Effector memory CD4-positive, alpha-beta T cell (primary cell): ENCODE results near the gene EIF4H.
"Not testable (repeated sequence)": the region's sequence is repeated elsewhere in the genome, so short reads cannot be mapped to it uniquely, and the experiment has no call there.

Source experiments
- DNase-seq, 3 donors: peaks; one replicate each; pipeline ENCODE4 v3.0.0-alpha.2; 2020
- H3K27ac ChIP-seq: 2 replicates; pipeline ENCODE4 v1.7.0; 2013; ENCODE audit warnings: mild to moderate bottlenecking, low read length, moderate library complexity; ENCODE audit not compliant: insufficient read depth, poor library complexity, severe bottlenecking
- H3K27me3 ChIP-seq: replicated peaks from 2 replicates; pipeline ENCODE4 v1.7.0; 2013; ENCODE audit warnings: mild to moderate bottlenecking, low read length; ENCODE audit not compliant: insufficient read depth, control insufficient read depth, poor library complexity, severe bottlenecking
- H3K36me3 ChIP-seq: 2 replicates; pipeline ENCODE4 v1.7.0; 2013; ENCODE audit warnings: mild to moderate bottlenecking, low read length, moderate library complexity; ENCODE audit not compliant: control insufficient read depth, insufficient read depth
- H3K4me1 ChIP-seq: 2 replicates; pipeline ENCODE4 v1.7.0; 2013; ENCODE audit warnings: low read length, mild to moderate bottlenecking; ENCODE audit not compliant: control insufficient read depth, insufficient read depth, poor library complexity, severe bottlenecking
- H3K4me3 ChIP-seq: 2 replicates; pipeline ENCODE4 v1.7.0; 2013; ENCODE audit warnings: low read length, low read depth, mild to moderate bottlenecking; ENCODE audit not compliant: insufficient read depth, poor library complexity, severe bottlenecking
- H3K9me3 ChIP-seq: 2 replicates; pipeline ENCODE4 v1.7.0; 2013; ENCODE audit warnings: mild to moderate bottlenecking, low read length, moderate library complexity; ENCODE audit not compliant: control insufficient read depth

EIF4H gene

GRCh38 chr7:74195968-74196654 is 22.0 kb downstream of the EIF4H start:
- H3K9me3 ChIP-seq, result not testable (repeated sequence)
- H3K36me3 ChIP-seq, result peaks cover 42% of the 10 kb centered on the region

GRCh38 chr7:74197449-74198124 is 23.4 kb downstream of the EIF4H start:
- Histone ChIP-seq H3K36me3 (peaks cover 29% of the 10 kb centered on the region), H3K27me3 (no peaks in the 10 kb centered on the region), H3K27ac (no peak overlapping the region), H3K4me3 (no peak overlapping the region), H3K9me3 (no peaks in the 10 kb centered on the region), H3K4me1 (no peaks in the 10 kb centered on the region)
- DNase-seq, result no peak

More at GRCh38 chr7:74195968-74196654, 22.0 kb downstream of the EIF4H start:
- H3K27ac ChIP-seq, H3K4me1 ChIP-seq, H3K27me3 ChIP-seq, DNase-seq, H3K4me3 ChIP-seq: not testable (repeated sequence)

- no peaks in the 10 kb centered on the region for H3K9me3 ChIP-seq
- DNase-seq, result no peak
- H3K27me3 ChIP-seq, result no peaks in the 10 kb centered on the region
- no peak overlapping the region for H3K4me3 ChIP-seq
- no peak overlapping the region for H3K27ac ChIP-seq
- no peaks in the 10 kb centered on the region for H3K4me1 ChIP-seq
- H3K36me3 ChIP-seq, result peaks cover 10% of the 10 kb centered on the region
Observed at GRCh38 chr7:74199551-74200355, 25.6 kb downstream of the EIF4H start.

- Histone ChIP-seq H3K4me1 (no peaks in the 10 kb centered on the region), H3K27ac (no peak overlapping the region)
- no peak for DNase-seq
Observed at GRCh38 chr7:74202841-74203556, 28.8 kb downstream of the EIF4H start.

GRCh38 chr7:74203956-74204618 is 29.9 kb downstream of the EIF4H start:
- no peak overlapping the region for H3K4me3 ChIP-seq
- no peak overlapping the region for H3K27ac ChIP-seq
- H3K36me3 ChIP-seq, result no peaks in the 10 kb centered on the region
- H3K9me3 ChIP-seq, result no peaks in the 10 kb centered on the region
- DNase-seq, result no peak
- no peaks in the 10 kb centered on the region for H3K27me3 ChIP-seq
- no peaks in the 10 kb centered on the region for H3K4me1 ChIP-seq

More at GRCh38 chr7:74202841-74203556, 28.8 kb downstream of the EIF4H start:
- Histone ChIP-seq H3K27me3 (no peaks in the 10 kb centered on the region), H3K9me3 (no peaks in the 10 kb centered on the region), H3K4me3 (no peak overlapping the region), H3K36me3 (no peaks in the 10 kb centered on the region)

- DNase-seq, H3K4me1 ChIP-seq, H3K9me3 ChIP-seq, H3K36me3 ChIP-seq, H3K27ac ChIP-seq, H3K4me3 ChIP-seq, H3K27me3 ChIP-seq: not testable (repeated sequence)
Observed at GRCh38 chr7:74206052-74206451, 31.9 kb downstream of the EIF4H start.

GRCh38 chr7:74206589-74207120 is 32.5 kb downstream of the EIF4H start:
- no peaks in the 10 kb centered on the region for H3K27me3 ChIP-seq
- H3K4me1 ChIP-seq, result peaks cover 7% of the 10 kb centered on the region
- DNase-seq, result peak; percentile 50 to 68 (median 58)
- H3K27ac ChIP-seq, result no peak overlapping the region
- H3K36me3 ChIP-seq, result no peaks in the 10 kb centered on the region
- peak overlapping the region; percentile 45 for H3K4me3 ChIP-seq
- no peaks in the 10 kb centered on the region for H3K9me3 ChIP-seq

- H3K4me1 ChIP-seq, result peaks cover 7% of the 10 kb centered on the region
- no peaks in the 10 kb centered on the region for H3K36me3 ChIP-seq
- no peaks in the 10 kb centered on the region for H3K27me3 ChIP-seq
- no peaks in the 10 kb centered on the region for H3K9me3 ChIP-seq
- H3K4me3 ChIP-seq, result no peak overlapping the region
- H3K27ac ChIP-seq, result no peak overlapping the region
- no peak for DNase-seq
Observed at GRCh38 chr7:74207586-74207985, 33.4 kb downstream of the EIF4H start.

- not testable (repeated sequence) for H3K36me3 ChIP-seq, H3K4me3 ChIP-seq, DNase-seq, H3K4me1 ChIP-seq, H3K27ac ChIP-seq, H3K27me3 ChIP-seq, H3K9me3 ChIP-seq
Observed at GRCh38 chr7:74208241-74208640, 34.1 kb downstream of the EIF4H start.
